Tibial nerve (tissue), 3 donors: Measurements from ENCODE around the gene ZNF736.
"Not testable (repeated sequence)": the region's sequence is repeated elsewhere in the genome, so short reads cannot be mapped to it uniquely, and the experiment has no call there.

Source experiments
- POLR2A ChIP-seq, 2 donors: fragments of 450-650 bp; IDR thresholded peaks; one replicate each; pipeline ENCODE4 v1.6.1; 2017; ENCODE audit warnings: antibody characterized with exemption in 2 of 2, mild to moderate bottlenecking in 2 of 2, moderate library complexity in 2 of 2
- TF ChIP-seq, protein P1 (sequence below), 5 experiments: fragments of 200-600 bp in 3 of 5; fragments of 450-650 bp in 2 of 5; sonication (generic) in 3 of 5; IDR thresholded peaks; one replicate each; pipeline ENCODE4 v1.5.1; 2016 to 2019; ENCODE audit warnings: antibody characterized with exemption in 5 of 5, mild to moderate bottlenecking in 3 of 5, moderate library complexity in 2 of 5

DNA sequence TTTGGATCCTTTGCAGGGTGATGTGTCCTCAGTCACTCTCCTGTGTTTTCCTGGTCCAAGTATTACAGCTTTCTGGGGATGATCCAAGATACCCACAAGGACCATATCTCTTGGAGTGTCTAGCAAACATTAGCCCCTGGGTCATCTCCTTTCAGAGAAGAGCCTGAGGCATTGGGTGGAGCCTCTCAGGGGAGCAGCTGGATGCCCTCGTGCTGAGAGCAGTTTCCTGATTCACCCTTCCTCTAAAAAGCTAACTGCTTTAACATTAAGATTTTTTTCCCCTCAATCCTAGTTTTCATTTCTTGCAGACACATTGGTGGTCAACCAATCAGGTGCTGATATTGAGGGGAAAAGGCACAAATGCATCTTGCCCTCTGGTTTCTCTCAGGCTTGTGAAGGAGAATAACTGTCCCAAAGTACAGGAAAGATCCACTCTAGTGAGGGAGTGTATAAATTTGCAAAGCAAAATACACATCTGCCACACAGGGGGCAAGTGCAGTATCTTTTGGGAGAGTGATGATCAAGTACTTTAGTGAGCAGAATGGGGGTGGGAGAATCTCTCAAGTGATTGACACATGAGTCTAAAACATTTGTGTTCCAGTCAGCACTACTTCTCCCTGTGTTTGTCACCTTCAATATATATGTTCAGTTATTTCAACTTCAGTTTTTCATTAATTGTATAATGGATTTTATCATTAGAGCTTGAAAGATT is 2.4 kb downstream of the ZNF736 start:
- TF ChIP-seq, protein P1, sequence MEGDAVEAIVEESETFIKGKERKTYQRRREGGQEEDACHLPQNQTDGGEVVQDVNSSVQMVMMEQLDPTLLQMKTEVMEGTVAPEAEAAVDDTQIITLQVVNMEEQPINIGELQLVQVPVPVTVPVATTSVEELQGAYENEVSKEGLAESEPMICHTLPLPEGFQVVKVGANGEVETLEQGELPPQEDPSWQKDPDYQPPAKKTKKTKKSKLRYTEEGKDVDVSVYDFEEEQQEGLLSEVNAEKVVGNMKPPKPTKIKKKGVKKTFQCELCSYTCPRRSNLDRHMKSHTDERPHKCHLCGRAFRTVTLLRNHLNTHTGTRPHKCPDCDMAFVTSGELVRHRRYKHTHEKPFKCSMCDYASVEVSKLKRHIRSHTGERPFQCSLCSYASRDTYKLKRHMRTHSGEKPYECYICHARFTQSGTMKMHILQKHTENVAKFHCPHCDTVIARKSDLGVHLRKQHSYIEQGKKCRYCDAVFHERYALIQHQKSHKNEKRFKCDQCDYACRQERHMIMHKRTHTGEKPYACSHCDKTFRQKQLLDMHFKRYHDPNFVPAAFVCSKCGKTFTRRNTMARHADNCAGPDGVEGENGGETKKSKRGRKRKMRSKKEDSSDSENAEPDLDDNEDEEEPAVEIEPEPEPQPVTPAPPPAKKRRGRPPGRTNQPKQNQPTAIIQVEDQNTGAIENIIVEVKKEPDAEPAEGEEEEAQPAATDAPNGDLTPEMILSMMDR (IDR thresholded peaks at IDR 0.05): not testable (repeated sequence)
- not testable (repeated sequence) for TF ChIP-seq POLR2A (IDR thresholded peaks at IDR 0.05)
